Measurements from ENCODE around the gene KIF20B. TPM values are rescaled to one million over a fixed set of nuclear protein-coding genes. Genes with fewer than 3 reads are reported as not detected.

Gene KIF20B
- total and polyA plus RNA-seq, 2 of the 8 experiments (the other 6 are each of a cell fraction or from before 2014, with no cell fraction given) = 4.5 to 72.0 TPM

- TF ChIP-seq RAD21 (IDR thresholded peaks at IDR 0.05 in 1 of 2, conservative IDR thresholded peaks at IDR 0.05 in 1 of 2; ENCODE audit: low read depth in 2 of 2, low read length in 2 of 2) (no peak), ATF3 (IDR thresholded peaks at IDR 0.05; ENCODE audit: insufficient read depth, low read depth, low read length) (no peak), BCL11A (IDR thresholded peaks at IDR 0.05; ENCODE audit: low read depth in 2 of 2, low read length in 2 of 2) (no peak), NRF1 (IDR thresholded peaks at IDR 0.05; ENCODE audit: low read depth, low read length) (no peak), ASH2L (IDR thresholded peaks at IDR 0.05; ENCODE audit: low read length) (no peak)
These were observed 9.4 kb downstream of the KIF20B start (continued) for GRCh38 chr10:89710753-89711152.
